GM19193 (cell line): ENCODE results near the gene PTCD3.

ENCODE experiments used
- POLR2A ChIP-seq: IDR thresholded peaks from 4 replicates; pipeline ENCODE4 v1.6.1; 2011; ENCODE audit not compliant: insufficient read depth, insufficient read length; ENCODE audit errors: extremely low read depth

PTCD3 gene

GRCh38 chr2:86074256-86074655, 31.8 kb upstream of the PTCD3 start:
- TF ChIP-seq POLR2A, result no peak

- TF ChIP-seq POLR2A, result no peak
These were observed 31.2 kb upstream of the PTCD3 start for GRCh38 chr2:86074811-86075210.

- no peak for TF ChIP-seq POLR2A
These were observed 30.1 kb upstream of the PTCD3 start for GRCh38 chr2:86075886-86076285.

- no peak for TF ChIP-seq POLR2A
These were observed 27.1 kb upstream of the PTCD3 start for GRCh38 chr2:86078774-86079545.

GRCh38 chr2:86079981-86080911, 25.8 kb upstream of the PTCD3 start:
- no peak for TF ChIP-seq POLR2A

- no peak for TF ChIP-seq POLR2A
These were observed 24.3 kb upstream of the PTCD3 start for GRCh38 chr2:86081724-86082123.

- no peak for TF ChIP-seq POLR2A
These were observed 23.3 kb upstream of the PTCD3 start for GRCh38 chr2:86082756-86083155.

- TF ChIP-seq POLR2A, result no peak
These were observed 17.8 kb upstream of the PTCD3 start for GRCh38 chr2:86087936-86088850.

GRCh38 chr2:86094229-86094628, 11.8 kb upstream of the PTCD3 start:
- TF ChIP-seq POLR2A, result no peak

- TF ChIP-seq POLR2A, result no peak
These were observed 8.7 kb upstream of the PTCD3 start for GRCh38 chr2:86097114-86097896.

GRCh38 chr2:86097913-86098312, 8.1 kb upstream of the PTCD3 start:
- TF ChIP-seq POLR2A, result no peak

GRCh38 chr2:86102157-86102556, 3.9 kb upstream of the PTCD3 start:
- TF ChIP-seq POLR2A, result no peak

- no peak for TF ChIP-seq POLR2A
These were observed 625 bp upstream of the PTCD3 start, which contains the start of gene POLR1A for GRCh38 chr2:86105252-86105968. POLR1A (minus strand) TSS chr2:86105886; CDS start chr2:86105776, 110 bp downstream.

GRCh38 chr2:86107031-86107430, 996 bp downstream of the PTCD3 start:
- TF ChIP-seq POLR2A, result no peak

GRCh38 chr2:86118130-86118529, 12.1 kb downstream of the PTCD3 start:
- no peak for TF ChIP-seq POLR2A
